Activated T-helper 2 cell treated with anti-CD3 and anti-CD28 coated beads, Interferon-gamma antibody, Interleukin-2, Interleukin-4, amounts not matched to agents 10 μg/mL and 5 μg/mL and 100 μg/mL, durations not matched to agents 14 hours and 24 hours and 36 hours (primary cell): ENCODE measurements around the gene MYH15. TPM values are rescaled to one million over a fixed set of nuclear protein-coding genes. Genes with fewer than 3 reads are reported as not detected.

Experiments used
- DNase-seq: peaks from one replicate; pipeline ENCODE4 v3.0.0; 2021; ENCODE audit warnings: low spot score
- H3K27ac Mint-ChIP-seq: one replicate; pipeline ENCODE4 v1.8.0; 2021; ENCODE audit warnings: mixed read lengths
- H3K27me3 Mint-ChIP-seq: one replicate; pipeline ENCODE4 v1.8.0; 2021; ENCODE audit warnings: low read depth, mixed read lengths
- H3K36me3 Mint-ChIP-seq: one replicate; pipeline ENCODE4 v1.8.0; 2021; ENCODE audit warnings: low read depth, mixed read lengths
- H3K4me1 Mint-ChIP-seq: one replicate; pipeline ENCODE4 v1.8.0; 2021; ENCODE audit warnings: low read depth, mixed read lengths
- H3K4me3 Mint-ChIP-seq: one replicate; pipeline ENCODE4 v1.8.0; 2021; ENCODE audit warnings: low read depth, mild to moderate bottlenecking, moderate library complexity, mixed read lengths
- H3K9me3 Mint-ChIP-seq: one replicate; pipeline ENCODE4 v1.8.0; 2021; ENCODE audit warnings: mixed read lengths
- intact Hi-C: fragments of 100-400 bp; cut with micrococcal nuclease; formaldehyde crosslinking; loops from one replicate; pipeline ENCODE4 v1.15.1; 2023
- total RNA-seq: library from RNA; stranded (reverse); gene quantifications from 2 replicates; pipeline ENCODE4 v1.2.3, GENCODE V29; 2022

The MYH15 gene
- total RNA-seq, 1 donor from 2014 or later = 0.14 TPM

DNA sequence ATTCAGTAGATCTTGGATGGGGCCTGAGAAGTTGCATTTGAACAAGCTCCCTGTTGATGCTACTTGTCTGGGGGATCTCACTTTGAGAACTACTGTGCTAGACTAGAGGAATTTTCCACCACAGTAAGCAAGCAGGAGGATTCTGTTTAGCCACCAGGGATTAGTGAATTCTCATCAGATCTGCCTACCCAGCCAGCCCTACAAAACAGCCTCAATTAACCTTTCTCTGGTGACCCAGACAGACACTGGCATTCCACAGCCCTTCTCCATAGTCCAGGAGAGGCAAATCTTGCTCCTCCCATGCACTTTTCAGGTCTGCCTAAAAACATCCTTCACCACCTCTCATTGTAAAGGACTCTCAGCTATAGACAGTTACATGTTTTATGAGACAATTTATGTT, 16.7 kb upstream of the MYH15 start:
- H3K36me3 Mint-ChIP-seq = no peaks in the 10 kb centered on the region
- H3K27ac Mint-ChIP-seq = no peak overlapping the region
- no peaks in the 10 kb centered on the region for H3K9me3 Mint-ChIP-seq
- intact Hi-C loops = no loop called here
- no peak overlapping the region for H3K4me3 Mint-ChIP-seq
- no peak for DNase-seq
- H3K4me1 Mint-ChIP-seq = no peaks in the 10 kb centered on the region
- H3K27me3 Mint-ChIP-seq = peaks cover 34% of the 10 kb centered on the region

DNA sequence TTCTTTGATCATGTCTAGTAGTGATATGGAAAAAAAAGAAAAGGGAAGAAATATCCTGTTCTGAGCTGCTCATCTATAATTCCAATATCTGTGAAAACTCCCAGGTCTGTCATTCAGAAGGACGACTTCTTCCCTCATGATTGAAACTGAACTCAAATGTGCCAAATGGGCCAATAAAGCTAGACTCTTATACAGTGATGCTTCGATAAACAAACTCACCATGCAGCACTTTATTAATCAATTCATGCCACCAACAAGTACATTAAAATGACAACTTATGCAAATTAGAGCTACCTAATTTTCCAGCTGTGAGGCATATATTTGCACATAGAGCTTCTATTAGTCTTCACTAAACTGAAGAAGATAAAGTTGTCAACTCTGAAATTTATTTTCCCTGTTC, 15.6 kb upstream of the MYH15 start:
- peaks cover 35% of the 10 kb centered on the region for H3K27me3 Mint-ChIP-seq
- no peaks in the 10 kb centered on the region for H3K9me3 Mint-ChIP-seq
- no peaks in the 10 kb centered on the region for H3K36me3 Mint-ChIP-seq
- no peaks in the 10 kb centered on the region for H3K4me1 Mint-ChIP-seq
- H3K4me3 Mint-ChIP-seq = no peak overlapping the region
- intact Hi-C loops = no loop called here
- DNase-seq = no peak
- H3K27ac Mint-ChIP-seq = no peak overlapping the region

DNA sequence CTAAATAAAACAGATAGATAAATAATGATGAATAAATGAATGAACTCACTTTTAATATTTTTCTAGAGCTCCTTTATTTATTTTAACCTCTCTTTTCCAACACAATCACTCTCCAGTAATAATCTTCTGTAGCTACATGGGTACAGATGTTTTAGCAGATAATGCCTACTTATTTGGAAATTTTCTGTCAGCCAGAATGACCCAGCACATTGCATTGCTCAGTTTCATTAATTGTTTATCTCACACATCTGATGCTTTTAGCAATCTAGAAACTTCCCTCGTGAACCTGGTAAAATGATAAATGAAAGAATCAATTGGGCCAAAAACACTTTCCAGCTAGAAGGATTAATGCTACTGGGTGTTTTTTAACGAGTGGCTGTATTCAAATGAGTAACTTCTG, 14.9 kb upstream of the MYH15 start:
- Mint-ChIP-seq H3K9me3 (no peaks in the 10 kb centered on the region), H3K4me1 (no peaks in the 10 kb centered on the region), H3K27me3 (peaks cover 30% of the 10 kb centered on the region), H3K4me3 (no peak overlapping the region), H3K27ac (no peak overlapping the region), H3K36me3 (no peaks in the 10 kb centered on the region)
- intact Hi-C loops = no loop called here
- DNase-seq = no peak

DNA sequence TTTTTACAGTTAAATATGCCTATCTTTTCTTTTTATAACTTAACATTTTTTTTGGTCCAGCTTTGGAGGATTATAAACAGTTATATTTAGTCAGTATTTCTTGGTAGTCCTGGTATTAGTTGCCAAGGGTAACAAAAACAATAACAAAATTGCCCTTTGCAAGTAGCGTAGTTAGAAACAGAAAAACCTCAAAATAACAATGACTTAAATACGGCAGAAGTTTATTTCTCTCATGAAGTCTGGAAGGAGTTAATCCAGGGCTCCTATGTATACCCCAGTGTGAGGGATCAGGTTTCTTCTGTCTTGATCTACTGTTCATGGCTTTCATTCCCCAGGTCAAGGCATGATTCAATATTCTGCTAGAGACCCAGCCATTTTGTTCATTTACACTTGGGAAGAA, 14.1 kb upstream of the MYH15 start:
- Mint-ChIP-seq H3K27ac (no peak overlapping the region), H3K4me3 (no peak overlapping the region), H3K4me1 (no peaks in the 10 kb centered on the region), H3K36me3 (no peaks in the 10 kb centered on the region), H3K27me3 (peaks cover 24% of the 10 kb centered on the region), H3K9me3 (no peaks in the 10 kb centered on the region)
- no peak for DNase-seq
- intact Hi-C loops = no loop called here

DNA sequence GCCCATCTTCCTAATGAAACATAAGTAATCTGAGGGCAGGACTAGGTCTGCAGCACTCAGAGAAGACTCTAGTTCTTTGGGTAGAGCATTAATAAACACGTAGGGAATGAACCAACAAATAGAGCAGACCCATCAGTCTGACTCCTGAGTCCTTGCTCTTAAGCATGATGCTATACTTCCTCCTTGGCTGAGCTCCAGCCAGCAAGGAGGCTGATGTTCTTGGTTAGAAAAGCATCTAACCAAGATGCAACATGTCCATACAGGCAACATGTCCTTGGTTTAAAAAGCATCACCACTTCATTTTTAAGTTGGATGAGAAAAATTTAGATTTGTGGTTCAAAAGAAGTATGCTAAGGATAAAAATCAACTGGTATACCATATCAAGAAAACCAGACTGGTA, 8.5 kb upstream of the MYH15 start:
- no peak for DNase-seq
- no peak overlapping the region for H3K27ac Mint-ChIP-seq
- intact Hi-C loops = no loop called here
- no peaks in the 10 kb centered on the region for H3K4me1 Mint-ChIP-seq
- no peak overlapping the region for H3K4me3 Mint-ChIP-seq
- peaks cover 24% of the 10 kb centered on the region for H3K27me3 Mint-ChIP-seq
- no peaks in the 10 kb centered on the region for H3K36me3 Mint-ChIP-seq
- no peaks in the 10 kb centered on the region for H3K9me3 Mint-ChIP-seq

DNA sequence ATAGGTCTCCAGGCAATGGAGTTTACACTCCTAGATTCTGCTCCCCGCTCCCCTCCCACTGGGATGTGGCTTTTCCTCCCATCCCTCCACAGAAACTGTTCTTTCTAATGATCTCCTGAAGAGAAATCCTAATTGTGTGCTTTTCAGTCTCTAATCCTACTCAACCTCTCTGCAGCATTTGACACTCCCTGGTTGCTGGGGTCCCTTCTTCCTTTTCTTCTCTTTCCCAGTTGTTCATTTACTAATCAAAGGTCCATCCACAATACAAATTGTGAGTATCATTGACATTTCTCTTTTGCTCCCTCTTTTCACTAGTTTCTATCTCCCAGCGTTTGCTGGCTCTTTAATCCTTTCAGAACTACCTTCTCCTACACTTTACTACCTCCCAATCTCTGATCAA, 6.5 kb upstream of the MYH15 start:
- no peak overlapping the region for H3K27ac Mint-ChIP-seq
- H3K4me1 Mint-ChIP-seq = peaks cover 3% of the 10 kb centered on the region
- H3K4me3 Mint-ChIP-seq = no peak overlapping the region
- peaks cover 20% of the 10 kb centered on the region for H3K27me3 Mint-ChIP-seq
- DNase-seq = no peak
- intact Hi-C loops = no loop called here
- no peaks in the 10 kb centered on the region for H3K9me3 Mint-ChIP-seq
- no peaks in the 10 kb centered on the region for H3K36me3 Mint-ChIP-seq

DNA sequence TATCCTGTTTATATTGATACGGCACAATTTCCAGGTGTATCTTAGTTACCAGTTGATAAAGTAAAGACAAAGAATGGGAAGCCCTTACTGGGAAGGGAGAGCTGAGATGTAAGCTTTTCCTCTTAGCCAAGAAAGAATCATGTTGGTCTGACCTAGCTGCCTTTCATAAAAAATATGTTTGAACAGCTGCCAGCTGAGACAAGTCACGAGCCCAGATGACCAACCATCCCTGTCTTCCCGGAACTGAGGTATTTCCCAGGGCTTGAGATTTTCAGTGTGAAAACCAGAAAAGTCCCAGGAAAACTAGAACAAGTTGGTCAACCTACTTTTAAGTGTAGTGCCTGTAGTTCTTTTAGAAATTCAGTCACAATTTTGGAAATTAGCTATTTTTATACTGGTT, 3.6 kb upstream of the MYH15 start:
- intact Hi-C loops = no loop called here
- Mint-ChIP-seq H3K4me3 (no peak overlapping the region), H3K27me3 (peaks cover 16% of the 10 kb centered on the region), H3K27ac (no peak overlapping the region), H3K4me1 (peaks cover 3% of the 10 kb centered on the region), H3K9me3 (no peaks in the 10 kb centered on the region), H3K36me3 (no peaks in the 10 kb centered on the region)
- no peak for DNase-seq

DNA sequence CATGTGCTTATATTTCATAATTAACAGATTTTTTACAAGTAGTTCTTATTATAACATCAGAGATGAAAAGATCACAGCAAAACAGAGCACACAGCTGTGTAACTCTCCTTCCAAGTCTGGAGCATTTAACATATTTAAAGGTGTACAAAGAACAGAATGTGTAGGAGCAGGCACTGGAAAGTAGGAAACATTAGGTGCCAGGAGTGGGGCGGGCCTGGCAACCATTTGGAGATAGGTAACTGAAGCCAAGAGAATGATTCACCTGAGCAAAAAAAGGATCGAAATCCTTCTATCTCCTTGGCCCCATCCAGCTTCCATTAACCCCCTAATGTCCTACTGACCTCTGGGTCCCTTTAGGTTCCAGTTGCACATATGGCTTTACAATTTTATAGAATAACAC, 2.3 kb upstream of the MYH15 start:
- Mint-ChIP-seq H3K4me1 (peaks cover 3% of the 10 kb centered on the region), H3K27ac (no peak overlapping the region), H3K4me3 (no peak overlapping the region), H3K9me3 (no peaks in the 10 kb centered on the region), H3K27me3 (peaks cover 10% of the 10 kb centered on the region), H3K36me3 (no peaks in the 10 kb centered on the region)
- intact Hi-C loops = no loop called here
- DNase-seq = no peak

DNA sequence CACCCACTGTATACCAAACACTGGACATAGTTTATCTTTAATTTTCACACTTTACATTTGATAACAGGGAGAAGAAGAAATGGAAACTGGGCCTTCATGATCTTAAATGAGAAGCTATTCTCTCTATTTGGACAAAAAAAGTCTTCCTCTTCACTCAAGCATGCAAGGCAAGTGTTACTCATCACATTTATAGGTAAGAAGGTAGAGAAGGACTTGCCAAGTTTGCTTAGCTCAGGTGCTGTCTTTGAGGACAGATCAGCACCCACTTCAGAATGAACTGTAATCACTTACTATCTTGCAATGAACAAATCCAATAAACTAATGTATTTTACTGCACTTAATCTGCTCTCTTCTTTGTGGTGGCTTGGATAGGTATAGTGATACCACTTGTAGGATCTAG, 1.1 kb upstream of the MYH15 start:
- H3K9me3 Mint-ChIP-seq = no peaks in the 10 kb centered on the region
- H3K27ac Mint-ChIP-seq = no peak overlapping the region
- H3K27me3 Mint-ChIP-seq = peaks cover 6% of the 10 kb centered on the region
- H3K36me3 Mint-ChIP-seq = no peaks in the 10 kb centered on the region
- peaks cover 4% of the 10 kb centered on the region for H3K4me1 Mint-ChIP-seq
- intact Hi-C loops = no loop called here
- DNase-seq = no peak
- no peak overlapping the region for H3K4me3 Mint-ChIP-seq

DNA sequence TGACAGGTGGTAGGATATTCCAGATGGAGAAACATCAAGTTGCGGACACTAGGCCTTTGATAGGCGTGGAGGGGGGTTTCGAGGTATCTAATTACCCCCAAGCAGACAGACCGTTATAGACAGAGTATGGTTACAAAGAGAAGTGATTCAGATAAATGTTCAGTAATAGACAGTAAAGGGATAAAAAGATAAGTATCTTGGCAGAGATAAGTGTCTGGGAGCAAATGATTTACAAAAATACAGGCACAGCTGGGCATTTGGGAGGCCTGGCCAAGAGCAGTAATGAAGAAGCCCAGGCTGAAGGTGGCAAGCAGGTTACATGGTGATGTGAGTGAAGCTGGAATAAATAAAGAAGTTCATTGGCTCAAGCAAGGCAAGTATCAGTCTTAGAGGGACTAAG, 659 bp upstream of the MYH15 start:
- peaks cover 6% of the 10 kb centered on the region for H3K27me3 Mint-ChIP-seq
- no peak for DNase-seq
- intact Hi-C loops = no loop called here
- H3K4me1 Mint-ChIP-seq = peaks cover 8% of the 10 kb centered on the region
- H3K27ac Mint-ChIP-seq = no peak overlapping the region
- no peak overlapping the region for H3K4me3 Mint-ChIP-seq
- no peaks in the 10 kb centered on the region for H3K36me3 Mint-ChIP-seq
- no peaks in the 10 kb centered on the region for H3K9me3 Mint-ChIP-seq

DNA sequence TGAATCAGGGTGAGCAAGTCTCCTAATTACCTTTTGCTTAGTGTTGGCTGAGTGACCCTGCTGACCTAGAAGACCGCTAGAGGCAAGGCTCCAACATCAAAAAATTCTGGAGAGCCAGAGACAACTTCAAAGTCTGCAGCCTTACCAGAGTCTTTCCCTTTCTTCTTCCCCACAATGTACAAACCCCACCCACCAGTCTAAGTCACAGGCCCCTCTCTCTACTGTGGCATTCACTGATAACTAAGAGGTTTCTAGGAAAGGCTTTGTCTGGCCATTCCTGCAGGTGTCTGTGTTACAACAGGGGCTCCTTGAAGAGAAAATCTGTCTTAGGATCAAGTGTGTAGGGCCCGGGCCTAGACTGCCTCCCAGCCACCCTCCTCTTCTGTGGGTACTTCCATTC, 525 bp downstream of the MYH15 start:
- Mint-ChIP-seq H3K4me3 (no peak overlapping the region), H3K9me3 (no peaks in the 10 kb centered on the region), H3K36me3 (no peaks in the 10 kb centered on the region), H3K27me3 (no peaks in the 10 kb centered on the region), H3K4me1 (peaks cover 12% of the 10 kb centered on the region), H3K27ac (no peak overlapping the region)
- intact Hi-C loops = loop anchor here (5.0 kb wide), 1 partner anchor 42 kb away; no protein-coding TSS in a partner anchor
- DNase-seq = no peak

DNA sequence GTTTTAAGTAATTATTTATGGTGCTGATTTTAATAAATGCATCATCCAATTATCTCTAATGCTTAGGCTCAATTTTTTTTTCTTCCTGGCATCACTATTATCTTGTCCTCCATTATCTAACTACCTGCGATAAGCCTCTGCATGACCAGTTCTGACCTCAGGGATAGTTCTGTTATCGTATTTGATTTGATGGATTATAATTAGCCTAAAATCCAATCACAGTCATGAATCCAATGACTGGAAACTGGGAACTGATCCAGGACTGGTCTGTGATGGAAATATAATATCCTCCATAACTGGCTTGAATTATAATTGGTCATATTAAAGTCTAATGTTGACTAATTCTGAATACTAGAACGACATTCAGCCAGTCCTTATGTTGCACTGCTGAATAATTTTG, 1.1 kb downstream of the MYH15 start:
- H3K27me3 Mint-ChIP-seq = no peaks in the 10 kb centered on the region
- DNase-seq = no peak
- no peak overlapping the region for H3K27ac Mint-ChIP-seq
- H3K4me3 Mint-ChIP-seq = no peak overlapping the region
- no peaks in the 10 kb centered on the region for H3K9me3 Mint-ChIP-seq
- peaks cover 12% of the 10 kb centered on the region for H3K4me1 Mint-ChIP-seq
- intact Hi-C loops = loop anchor here (5.0 kb wide), 1 partner anchor 43 kb away; no protein-coding TSS in a partner anchor
- H3K36me3 Mint-ChIP-seq = no peaks in the 10 kb centered on the region

DNA sequence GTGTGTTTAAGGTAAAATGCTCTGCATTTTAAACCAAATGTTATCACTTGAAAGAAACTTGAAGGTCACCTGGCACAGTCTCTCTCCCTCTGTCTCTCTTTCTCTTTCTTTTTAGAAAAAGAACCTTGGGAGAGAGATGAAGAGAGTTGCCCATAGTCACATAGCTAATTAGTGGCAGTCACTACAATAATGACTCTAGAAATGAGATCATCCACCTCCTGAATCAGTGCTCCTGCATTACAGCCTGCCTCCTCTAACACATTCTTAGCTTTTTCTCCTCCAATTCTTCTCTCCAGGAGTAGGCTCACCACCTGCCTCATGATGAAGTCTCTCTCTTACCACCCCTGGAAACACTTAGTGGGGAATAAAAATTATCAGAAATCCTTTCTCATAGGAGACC, 2.5 kb downstream of the MYH15 start:
- no peaks in the 10 kb centered on the region for H3K9me3 Mint-ChIP-seq
- peaks cover 10% of the 10 kb centered on the region for H3K4me1 Mint-ChIP-seq
- H3K36me3 Mint-ChIP-seq = no peaks in the 10 kb centered on the region
- intact Hi-C loops = loop anchor here (5.0 kb wide), 1 partner anchor 44 kb away; no protein-coding TSS in a partner anchor
- peaks cover 6% of the 10 kb centered on the region for H3K27me3 Mint-ChIP-seq
- no peak for DNase-seq
- H3K4me3 Mint-ChIP-seq = no peak overlapping the region
- no peak overlapping the region for H3K27ac Mint-ChIP-seq

DNA sequence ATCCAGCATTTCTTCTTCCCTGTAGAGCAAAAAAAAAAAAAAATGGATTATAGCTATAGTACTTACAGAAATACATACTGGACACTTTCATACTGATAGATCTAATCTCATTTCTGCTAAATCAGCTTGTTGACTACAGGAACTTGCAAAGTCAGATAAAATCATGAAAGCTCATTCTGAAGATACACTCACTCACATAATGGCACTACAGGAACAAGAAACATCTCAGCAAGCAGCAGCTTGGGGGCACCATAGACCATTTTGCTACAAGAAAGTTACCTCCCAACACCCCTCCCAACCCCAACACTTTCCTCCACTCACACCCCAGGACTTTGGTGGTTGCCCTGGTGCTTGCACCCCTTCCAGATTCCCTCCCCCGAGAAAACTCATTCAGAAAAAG, 4.6 kb downstream of the MYH15 start:
- Mint-ChIP-seq H3K27ac (no peak overlapping the region), H3K9me3 (no peaks in the 10 kb centered on the region), H3K4me3 (no peak overlapping the region), H3K27me3 (peaks cover 6% of the 10 kb centered on the region), H3K36me3 (no peaks in the 10 kb centered on the region), H3K4me1 (peaks cover 9% of the 10 kb centered on the region)
- no peak for DNase-seq
- intact Hi-C loops = loop anchor here (5.0 kb wide), 1 partner anchor 46 kb away; no protein-coding TSS in a partner anchor
